NCI-H2107 (cell line): ENCODE results near the gene CDC45.

Experiments
- DNase-seq: peaks from one replicate; lab custom pipeline; 2025; lab: John Stamatoyannopoulos, UW

The CDC45 gene

GRCh38 chr22:19495562-19496323 lies 16.0 kb downstream of the CDC45 start:
- DNase-seq: no peak

- DNase-seq: no peak
Measured at GRCh38 chr22:19496324-19496630, 16.6 kb downstream of the CDC45 start.

DNA sequence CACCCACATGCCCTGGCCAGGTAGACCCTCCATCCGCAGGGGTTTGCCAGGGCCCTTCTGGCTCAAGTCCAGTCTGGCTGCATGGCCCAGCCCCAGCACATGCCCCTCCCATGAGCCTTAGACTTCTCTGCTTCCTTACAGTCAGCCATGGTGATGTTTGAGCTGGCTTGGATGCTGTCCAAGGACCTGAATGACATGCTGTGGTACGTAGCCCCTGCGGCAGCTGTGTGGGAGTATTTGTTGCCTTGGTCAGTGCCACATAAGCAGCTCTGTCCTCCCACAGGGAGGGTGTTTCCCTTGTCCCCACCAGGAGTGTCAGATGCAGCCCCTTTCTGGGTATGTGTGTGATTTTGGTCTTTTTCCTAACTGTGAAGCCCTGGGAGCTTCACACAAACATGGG lies 17.5 kb downstream of the CDC45 start:
- no peak for DNase-seq

- DNase-seq: no peak
Measured at GRCh38 chr22:19498154-19498865, 18.6 kb downstream of the CDC45 start.

GRCh38 chr22:19498866-19499190 lies 19.1 kb downstream of the CDC45 start:
- no peak for DNase-seq

DNA sequence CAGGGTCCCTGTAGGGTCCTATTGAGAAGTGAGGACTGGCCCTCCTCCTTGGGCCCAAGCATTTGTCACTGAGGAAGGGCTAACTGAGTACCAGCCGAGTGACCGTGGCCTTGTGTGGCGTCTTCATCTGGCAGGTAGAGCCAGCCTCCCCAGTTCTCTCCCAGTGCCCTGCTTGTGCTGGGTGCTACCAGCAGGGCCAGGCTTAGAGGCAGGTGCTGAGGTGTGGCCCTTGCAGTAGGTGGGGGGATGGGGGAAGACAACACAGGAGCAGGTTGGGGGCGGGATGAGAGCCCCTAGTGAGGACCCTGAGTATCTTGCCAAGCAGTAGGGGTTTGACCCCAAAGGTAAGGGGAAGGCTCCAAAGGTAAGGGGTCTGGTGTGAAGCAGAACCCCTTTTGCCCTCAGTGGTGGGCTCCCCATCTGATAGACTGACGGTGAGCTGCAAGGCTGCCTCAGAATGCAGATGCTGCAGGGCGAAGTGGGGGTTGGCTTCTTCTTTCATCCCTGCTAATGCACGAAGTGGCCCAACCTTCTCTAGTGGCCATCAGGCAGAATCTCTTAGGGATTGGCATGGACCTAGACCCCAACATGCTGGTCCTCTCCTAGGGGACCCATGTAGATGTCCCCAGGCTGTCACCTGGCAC lies 19.6 kb downstream of the CDC45 start:
- DNase-seq: no peak

DNA sequence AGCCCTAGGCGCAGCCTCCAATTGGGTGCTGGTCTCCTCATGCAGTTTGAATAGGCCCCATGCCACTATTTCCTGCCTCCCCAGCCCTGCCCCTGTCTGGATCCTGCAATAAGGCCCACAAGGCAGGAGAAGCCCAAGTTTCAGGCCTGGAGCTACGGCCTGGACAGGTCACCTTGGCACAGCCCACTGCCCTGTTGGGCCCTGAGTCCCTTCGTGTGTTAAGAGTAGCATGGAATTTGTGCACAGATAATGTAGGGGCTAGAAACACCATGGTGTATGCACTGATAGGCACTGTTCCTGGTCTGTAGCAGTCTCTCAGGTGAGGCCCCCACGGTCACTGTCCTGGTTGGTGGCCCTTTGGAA lies 20.1 kb downstream of the CDC45 start:
- DNase-seq: no peak

DNA sequence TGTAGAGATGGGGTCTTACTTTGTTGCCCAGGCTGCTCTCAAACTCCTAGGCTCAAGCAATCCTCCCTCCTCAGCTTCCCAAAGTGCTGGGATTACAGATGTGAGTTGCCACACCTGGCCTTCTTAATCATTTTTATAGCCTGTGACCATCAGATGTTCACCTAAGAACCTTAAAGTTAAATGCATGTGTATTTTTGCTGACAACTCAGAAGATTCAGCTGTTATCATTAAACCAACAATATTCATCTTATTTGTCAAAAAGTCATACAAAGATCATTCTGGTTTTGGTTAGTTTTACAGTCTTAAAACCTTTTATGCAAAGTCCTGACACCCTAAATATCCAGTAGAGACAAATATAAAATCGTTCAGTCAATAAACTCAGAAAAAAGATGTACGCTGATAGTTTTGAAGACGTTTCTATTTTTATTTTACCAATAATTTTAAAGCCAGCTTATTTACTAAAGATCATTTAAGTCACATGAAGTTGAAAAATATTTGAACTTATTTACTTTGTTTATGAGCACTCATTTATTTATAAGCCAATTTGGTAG lies 22.3 kb downstream of the CDC45 start:
- DNase-seq: no peak

GRCh38 chr22:19503367-19503766 lies 23.6 kb downstream of the CDC45 start:
- no peak for DNase-seq

DNA sequence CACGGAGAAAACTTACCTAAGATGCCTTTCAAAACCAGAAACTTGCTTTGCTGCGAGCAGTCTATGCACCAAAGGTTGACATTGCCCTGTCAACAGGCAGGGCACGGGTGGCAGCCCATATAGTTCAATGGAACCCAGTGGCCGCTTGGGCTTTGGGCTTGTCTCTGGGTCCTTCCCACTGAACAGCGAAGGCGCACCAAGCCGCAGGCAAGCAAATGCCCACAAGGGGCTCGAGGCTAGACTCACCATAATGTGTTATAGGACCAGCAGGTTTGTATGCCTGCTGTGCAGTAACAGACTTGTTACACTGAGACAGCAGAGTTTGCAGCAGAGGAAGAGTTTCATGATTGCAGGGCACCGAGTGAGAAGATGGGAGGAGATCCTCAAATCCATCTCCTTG lies 24.1 kb downstream of the CDC45 start:
- no peak for DNase-seq

DNA sequence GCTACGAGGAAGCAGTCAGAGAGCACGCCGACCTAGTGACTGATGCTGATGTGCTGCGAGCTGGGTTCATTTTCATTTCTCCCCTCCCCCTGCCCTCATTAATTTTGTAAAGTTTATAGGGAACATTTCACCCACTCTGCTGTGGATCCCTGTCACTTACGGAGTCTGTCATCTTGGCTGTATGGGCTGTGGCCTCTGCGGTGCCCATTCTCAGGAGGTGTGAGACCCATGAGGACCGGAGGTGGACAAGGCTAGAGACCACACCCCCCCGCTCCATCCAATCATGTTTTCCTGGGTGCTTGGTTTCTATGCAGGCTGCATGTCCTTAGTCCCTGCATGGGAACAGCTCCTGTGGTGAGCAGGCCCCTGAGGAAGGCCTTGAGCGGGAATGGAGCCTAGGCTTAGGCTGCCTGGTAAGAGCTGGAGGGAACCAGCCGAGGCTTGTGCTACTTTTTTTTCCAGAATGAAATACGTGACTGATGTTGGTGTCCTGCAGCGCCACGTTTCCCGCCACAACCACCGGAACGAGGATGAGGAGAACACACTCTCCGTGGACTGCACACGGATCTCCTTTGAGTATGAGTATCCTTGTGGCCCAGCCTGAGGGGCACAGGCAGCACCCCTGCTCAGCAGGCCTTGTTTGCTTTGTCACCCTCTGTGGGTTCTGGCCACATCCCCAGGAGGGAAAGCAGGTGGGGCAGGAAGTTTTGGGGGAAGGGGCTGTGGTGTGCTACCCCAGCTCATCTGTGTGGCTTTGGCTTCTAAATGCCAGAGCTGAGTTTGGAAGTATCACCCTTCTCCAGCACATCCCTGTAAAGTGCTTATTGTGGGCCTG lies 25.4 kb downstream of the CDC45 start:
- no peak for DNase-seq

GRCh38 chr22:19505735-19506126 lies 26.0 kb downstream of the CDC45 start:
- DNase-seq: no peak

DNA sequence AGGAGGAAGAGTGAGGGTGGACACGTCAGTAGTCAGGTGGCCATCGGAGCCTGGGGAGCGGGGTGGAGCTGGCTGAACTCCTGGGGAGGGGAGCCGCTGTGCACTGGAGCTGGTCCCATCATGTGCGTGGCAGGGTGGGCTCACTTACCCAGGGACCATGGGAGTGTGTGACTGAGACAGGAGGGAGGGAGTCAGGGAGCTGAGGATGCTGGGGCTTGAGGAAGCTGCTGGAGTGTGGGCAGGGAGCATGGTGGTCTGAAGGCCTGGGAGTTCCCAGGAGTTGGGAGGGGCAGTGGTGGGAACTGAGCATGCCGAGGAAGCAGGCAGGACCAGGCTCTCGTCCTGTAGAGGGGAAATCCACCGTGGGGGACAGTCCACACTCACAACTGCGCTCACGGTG lies 26.5 kb downstream of the CDC45 start:
- DNase-seq: no peak

DNA sequence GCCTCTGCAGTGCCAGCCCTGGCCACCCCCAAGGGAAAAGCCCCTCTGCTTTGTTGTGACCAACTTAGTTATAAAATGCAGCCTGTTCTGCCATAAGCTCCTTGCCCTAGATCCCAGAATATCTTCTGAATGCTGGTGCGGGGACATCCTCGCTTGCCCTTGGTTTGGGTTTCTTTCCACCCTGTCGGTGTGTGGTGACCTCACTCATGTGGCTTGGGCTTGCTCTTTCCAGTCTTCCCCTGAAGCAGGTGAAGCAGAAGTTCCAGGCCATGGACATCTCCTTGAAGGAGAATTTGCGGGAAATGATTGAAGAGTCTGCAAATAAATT lies 27.8 kb downstream of the CDC45 start:
- no peak for DNase-seq

DNA sequence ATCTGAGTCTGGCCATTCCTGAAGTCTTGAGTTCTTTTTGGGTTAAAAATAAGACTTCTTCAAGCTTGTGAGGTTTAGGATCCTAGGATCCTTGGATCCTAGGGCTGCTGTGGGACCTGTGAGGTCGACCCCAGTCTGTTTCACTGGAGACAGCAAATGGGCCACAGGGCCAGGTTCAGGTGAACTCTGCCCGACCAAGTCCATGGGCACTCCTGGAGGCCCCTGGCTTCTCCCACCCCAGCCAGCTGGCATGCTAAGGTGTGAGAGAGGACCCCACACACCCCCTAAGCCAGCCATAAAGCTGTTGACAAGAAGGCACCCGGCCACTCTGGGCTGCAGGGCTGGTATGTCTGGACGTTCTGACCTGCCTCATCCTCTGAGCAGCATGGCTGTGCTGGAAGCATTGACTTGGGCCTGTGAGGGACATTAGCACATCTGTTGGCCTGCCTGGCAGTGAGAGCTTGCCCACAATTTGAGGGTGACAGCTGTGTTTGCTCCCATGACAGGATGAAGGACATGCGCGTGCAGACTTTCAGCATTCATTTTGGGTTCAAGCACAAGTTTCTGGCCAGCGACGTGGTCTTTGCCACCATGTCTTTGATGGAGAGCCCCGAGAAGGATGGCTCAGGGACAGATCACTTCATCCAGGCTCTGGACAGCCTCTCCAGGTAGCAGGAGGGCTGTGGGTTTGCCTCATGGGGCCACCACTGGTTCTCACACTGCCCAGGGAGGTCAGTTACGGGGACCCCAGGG lies 28.5 kb downstream of the CDC45 start:
- DNase-seq: no peak

- no peak for DNase-seq
Measured at GRCh38 chr22:19509191-19509590, 29.5 kb downstream of the CDC45 start.

- DNase-seq: no peak
Measured at GRCh38 chr22:19509923-19510322, 30.2 kb downstream of the CDC45 start.

DNA sequence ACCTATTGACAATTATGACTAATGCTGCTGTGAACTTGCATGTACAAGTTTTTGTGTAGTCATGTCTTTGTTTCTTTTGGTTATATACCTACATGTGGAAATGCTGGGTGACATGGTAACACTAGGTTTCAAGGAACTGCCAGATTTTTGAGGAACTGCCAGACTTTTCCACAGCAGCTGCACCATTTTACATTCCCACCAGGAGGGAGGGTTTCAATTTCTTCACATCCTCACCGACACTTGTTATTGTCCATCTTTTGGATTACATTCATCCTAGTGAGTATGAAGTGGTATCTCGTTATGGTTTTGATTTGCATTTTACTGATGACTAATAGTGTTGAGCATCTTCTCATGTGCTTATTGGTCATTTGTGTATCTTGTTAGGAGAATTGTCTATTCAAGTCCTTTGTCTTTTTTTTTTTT lies 31.2 kb downstream of the CDC45 start:
- DNase-seq: no peak

DNA sequence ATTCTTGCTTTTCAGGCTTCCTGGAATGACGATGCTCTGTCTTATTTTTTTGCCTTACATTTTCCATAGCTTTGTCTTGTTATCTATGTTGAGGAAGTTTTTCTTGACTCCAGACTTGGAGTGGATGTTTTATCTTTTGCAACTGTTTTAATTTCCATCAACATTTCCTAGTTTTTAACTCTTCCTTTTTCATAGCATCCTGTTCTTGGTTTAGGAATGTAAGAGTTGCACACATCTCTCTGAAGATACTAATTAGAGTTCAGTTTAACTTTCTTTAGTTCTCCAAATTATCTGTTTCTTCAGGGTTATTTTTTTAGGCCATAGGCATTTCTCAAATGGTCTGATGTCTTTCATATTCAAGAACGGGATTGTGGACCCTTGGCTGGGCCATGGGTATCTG lies 34.1 kb downstream of the CDC45 start:
- no peak for DNase-seq

DNA sequence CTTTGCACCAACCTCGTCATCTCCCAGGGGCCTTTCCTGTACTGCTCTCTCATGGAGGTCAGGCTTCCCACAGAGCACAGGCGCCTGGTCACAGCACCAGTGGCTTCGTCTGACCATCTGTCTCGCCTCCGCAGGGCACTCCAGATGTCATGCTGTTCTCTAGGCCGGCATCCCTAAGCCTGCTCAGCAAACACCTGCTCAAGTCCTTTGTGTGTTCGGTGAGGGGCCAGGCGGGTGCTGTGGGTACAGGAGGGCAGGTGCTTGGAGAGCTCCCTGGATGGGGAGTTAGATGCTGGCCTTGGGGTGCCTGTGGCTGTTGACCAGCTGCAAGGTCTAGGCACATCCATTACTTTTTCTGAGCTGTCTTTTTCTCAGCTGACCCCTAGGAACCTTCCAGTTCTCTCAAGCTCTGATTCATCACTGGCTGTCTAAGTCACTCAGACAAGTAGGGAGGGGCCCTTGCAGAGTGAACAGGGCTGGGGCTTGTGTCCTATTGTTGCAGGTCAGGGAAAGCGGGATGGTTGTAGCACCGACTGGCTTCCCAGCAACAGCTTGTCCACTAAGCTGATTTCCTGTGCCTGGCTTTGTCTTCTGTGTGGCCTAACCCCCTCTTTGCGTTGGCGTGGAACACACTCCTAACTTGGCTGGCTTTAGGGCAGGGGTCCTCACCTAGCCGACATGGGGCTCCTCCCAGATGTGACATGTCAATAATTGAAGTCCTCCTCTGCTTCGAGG lies 35.3 kb downstream of the CDC45 start:
- peak; percentile 19 for DNase-seq
